ENCODE results near the gene CYP2B6.

Gene CYP2B6

DNA sequence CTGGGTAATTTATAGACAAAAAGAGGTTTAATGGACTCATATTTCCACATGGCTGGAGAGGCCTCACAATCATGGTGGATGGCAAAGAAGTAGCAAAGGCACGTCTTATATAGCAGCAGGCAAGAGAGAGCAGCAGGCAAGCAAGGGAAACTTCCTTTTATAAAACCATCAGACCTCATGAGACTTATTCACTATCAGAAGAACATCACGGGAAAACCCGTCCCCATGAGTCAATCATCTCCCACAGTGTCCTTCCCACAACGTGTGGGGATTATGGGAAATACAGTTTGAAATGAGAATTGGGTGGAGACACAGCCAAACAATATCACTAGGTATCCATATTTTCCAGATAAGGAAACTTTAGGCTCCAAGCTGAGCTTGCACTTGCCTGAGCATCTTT lies 9.5 kb upstream of the CYP2B6 start:
- no peak for TF ChIP-seq GATA2 (IDR thresholded peaks at IDR 0.05; ENCODE audit: low read depth, low read length)
- TF ChIP-seq GATA3 (IDR thresholded peaks at IDR 0.05; ENCODE audit: low read depth, low read length): no peak

DNA sequence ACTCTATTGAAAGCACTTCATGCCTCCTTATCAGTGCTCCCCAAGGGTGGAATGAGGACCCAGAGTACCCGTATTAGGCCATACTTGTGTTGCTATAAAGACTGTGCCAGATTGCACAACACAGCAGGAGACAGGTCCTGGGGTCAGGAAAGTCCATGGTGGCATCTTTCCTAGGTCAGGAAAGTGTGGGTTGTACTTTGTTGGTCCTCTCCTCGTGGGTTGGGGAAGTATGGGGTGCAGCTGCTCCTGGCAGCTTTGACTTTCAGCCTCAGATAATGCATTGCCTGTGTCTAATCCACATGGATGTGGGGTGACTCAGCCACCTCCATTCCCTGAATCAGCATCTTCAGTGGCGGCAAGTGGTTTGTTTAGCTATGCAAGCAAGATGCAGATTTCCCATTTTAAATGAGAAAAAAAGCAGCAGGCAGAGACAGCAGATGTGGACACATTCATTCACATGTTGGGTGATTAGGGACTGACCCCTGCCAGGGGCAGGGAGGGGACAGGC lies 8.4 kb upstream of the CYP2B6 start:
- TF ChIP-seq GATA2 (IDR thresholded peaks at IDR 0.05; ENCODE audit: low read depth, low read length) (no peak), GATA3 (IDR thresholded peaks at IDR 0.05; ENCODE audit: low read depth, low read length) (no peak)

DNA sequence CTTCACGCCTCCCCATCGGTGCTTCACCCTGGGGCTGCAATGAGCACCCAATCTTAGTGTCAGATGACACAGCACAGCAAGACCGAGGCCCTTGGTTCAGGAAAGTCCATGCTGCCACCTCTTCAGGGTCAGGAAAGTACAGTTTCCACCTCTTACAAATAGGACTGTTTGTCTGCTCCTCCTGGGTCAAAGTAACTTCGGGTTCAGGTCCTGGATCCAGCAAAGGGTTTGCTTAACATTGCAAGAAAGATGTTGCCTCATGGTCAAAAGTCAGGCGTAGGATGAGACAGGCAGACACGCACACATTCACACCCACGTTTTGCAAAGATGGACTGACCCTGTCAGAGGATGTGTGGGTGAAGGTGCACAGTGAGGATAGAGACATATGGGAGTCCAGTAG lies 1.6 kb upstream of the CYP2B6 start:
- TF ChIP-seq GATA2 (IDR thresholded peaks at IDR 0.05; ENCODE audit: low read depth, low read length) (no peak), GATA3 (IDR thresholded peaks at IDR 0.05; ENCODE audit: low read depth, low read length) (no peak)

DNA sequence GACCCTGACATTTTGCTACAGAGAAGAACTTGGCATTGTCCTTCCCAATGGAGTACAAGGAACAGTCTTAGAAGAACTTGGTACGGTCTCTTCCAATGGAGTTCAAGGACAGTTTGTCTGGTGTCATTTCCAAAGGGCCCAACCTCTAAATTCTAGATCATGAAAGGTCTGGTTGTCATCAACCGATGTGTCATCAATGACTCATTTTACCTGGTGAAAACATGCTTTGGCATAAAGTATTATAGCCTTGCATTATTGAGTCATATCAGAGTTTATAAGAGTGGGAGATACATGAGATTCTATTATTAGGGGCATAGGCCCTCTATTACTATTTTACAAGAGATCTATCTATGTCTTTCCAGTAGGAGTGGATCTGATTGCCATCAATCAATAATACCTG lies 4.3 kb downstream of the CYP2B6 start:
- TF ChIP-seq GATA3 (IDR thresholded peaks at IDR 0.05; ENCODE audit: low read depth, low read length): no peak
- no peak for TF ChIP-seq GATA2 (IDR thresholded peaks at IDR 0.05; ENCODE audit: low read depth, low read length)

DNA sequence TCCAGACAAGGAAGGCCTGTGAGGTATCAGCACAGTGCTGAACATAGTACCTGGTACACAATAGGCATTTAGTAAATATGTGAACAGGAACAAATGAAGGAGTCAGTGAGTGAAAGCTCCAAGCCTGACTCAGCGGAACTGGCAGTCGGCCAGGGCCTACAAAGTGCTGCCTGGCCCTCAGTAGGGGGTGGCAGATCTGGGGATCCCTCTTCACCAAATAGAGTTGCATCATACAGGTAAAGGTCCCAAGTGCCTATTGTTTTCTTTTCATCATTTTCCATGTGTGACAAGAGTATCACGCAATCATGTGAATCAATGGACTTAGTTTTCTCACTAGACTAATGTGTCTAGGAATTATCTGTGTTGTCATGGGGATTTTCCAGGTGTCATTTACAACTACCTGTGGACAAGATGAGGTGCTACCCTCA lies 9.2 kb downstream of the CYP2B6 start:
- TF ChIP-seq GATA3 (IDR thresholded peaks at IDR 0.05; ENCODE audit: low read depth, low read length) (no peak), GATA2 (IDR thresholded peaks at IDR 0.05; ENCODE audit: low read depth, low read length) (no peak)

DNA sequence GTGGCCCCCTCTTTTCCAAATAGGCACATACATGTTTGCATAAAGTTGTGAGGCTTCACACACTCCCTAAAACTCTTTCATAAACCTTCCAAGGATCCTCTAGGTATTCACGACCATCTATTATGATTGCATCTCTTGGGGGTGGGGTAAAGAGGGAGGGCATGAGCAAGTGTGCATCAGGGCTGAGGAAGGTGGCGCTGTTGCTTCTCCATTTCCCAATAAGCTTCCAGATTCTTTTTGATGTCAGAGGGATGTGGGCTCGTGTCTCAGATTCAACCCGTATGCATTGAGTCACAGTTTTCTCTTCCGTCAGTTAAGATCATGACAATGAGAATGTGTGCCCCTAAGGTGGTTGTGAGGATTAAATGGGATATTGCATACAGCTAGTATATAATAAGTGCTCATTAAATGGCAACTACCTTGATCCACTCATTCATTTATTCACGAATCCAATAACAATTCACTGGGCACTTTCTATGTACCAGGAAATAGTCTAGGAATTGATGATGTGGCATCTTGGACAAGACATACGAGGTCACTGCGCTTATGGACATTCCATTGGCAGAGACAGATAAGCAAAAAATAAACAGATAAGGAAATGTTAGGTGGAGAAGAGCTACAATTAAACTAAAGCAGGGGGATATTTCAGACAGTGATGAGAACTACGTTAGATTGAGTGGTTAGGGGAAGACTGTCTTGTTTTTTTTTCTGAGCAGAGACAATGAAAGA lies 10.3 kb downstream of the CYP2B6 start:
- TF ChIP-seq GATA3 (IDR thresholded peaks at IDR 0.05; ENCODE audit: low read depth, low read length) (no peak), GATA2 (IDR thresholded peaks at IDR 0.05; ENCODE audit: low read depth, low read length) (no peak)

DNA sequence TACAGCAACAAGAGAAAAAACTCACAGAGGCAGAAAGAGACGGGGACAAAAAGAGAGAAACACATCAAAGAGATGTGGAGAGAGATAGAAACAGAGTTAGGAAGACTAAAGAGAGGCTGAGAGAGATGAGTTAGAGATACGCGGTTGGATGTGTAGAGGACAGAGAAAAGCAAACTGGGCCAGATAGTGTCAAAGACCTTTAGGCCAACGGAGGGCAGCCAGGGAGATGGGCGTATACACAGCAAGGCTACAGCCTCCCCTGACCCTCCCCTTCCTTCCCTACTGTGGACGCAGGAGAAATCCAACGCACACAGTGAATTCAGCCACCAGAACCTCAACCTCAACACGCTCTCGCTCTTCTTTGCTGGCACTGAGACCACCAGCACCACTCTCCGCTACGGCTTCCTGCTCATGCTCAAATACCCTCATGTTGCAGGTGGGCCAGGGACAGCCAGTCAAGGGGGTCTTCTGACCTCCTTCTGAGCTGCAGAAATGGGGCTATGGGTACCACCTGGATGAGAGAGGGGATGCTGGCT lies 18.7 kb downstream of the CYP2B6 start:
- TF ChIP-seq GATA3 (IDR thresholded peaks at IDR 0.05; ENCODE audit: low read depth, low read length) (no peak), GATA2 (IDR thresholded peaks at IDR 0.05; ENCODE audit: low read depth, low read length) (no peak)

DNA sequence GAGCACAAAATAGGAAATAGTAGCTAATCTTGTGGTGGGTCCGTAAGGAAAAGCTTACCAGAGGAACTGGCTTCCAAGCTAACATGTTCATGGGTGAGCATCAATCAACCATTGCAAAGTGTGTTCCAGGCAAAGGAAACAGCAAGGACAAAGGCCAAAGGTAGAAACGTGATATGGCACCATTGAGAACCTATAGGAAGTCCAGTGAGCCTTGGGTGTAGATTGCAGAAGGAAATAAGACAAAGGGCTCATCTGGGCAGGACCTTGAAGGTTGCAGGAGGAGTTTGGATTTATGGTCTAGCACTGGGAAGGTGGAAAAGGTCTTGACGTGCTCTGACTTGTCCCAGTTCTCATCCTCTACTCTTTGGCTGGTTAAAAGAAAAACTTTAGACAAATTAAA lies 22.3 kb downstream of the CYP2B6 start:
- no peak for TF ChIP-seq GATA3 (IDR thresholded peaks at IDR 0.05; ENCODE audit: low read depth, low read length)
- no peak for TF ChIP-seq GATA2 (IDR thresholded peaks at IDR 0.05; ENCODE audit: low read depth, low read length)

DNA sequence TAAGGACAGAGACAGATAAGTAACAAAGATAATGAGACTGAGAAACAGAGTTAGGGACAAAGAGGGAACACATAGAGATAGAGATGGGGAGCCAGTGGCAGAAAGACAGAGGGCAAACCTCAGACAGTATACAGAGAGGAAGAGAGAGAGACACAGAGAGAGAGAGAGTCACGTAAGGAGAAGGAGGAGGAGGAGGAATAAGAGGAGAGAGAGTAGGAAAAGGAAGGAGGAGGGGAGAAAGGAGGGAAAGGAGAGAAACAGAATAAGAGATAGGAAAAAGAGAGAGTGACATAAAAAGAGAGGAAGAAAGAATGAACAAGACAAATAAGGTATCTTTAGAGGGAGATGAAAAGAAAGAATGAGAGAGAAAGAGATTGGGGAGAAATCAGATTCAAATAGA lies 23.6 kb downstream of the CYP2B6 start:
- TF ChIP-seq GATA2 (IDR thresholded peaks at IDR 0.05; ENCODE audit: low read depth, low read length) (no peak), GATA3 (IDR thresholded peaks at IDR 0.05; ENCODE audit: low read depth, low read length) (no peak)

DNA sequence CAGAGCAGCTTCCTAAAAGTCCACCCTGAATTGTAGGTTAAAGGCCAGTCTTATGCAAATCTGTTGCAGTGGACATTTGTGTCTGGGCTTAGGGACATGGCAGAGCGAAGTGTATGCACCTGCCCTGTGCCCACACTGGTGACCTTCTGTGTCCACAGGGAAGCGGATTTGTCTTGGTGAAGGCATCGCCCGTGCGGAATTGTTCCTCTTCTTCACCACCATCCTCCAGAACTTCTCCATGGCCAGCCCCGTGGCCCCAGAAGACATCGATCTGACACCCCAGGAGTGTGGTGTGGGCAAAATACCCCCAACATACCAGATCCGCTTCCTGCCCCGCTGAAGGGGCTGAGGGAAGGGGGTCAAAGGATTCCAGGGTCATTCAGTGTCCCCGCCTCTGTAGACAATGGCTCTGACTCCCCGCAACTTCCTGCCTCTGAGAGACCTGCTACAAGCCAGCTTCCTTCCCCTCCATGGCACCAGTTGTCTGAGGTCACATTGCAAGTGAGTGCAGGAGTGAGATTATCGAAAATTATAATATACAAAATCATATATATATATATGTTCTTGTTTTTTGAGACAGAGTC lies 25.5 kb downstream of the CYP2B6 start:
- TF ChIP-seq GATA2 (IDR thresholded peaks at IDR 0.05; ENCODE audit: low read depth, low read length): no peak
- TF ChIP-seq GATA3 (IDR thresholded peaks at IDR 0.05; ENCODE audit: low read depth, low read length): no peak

DNA sequence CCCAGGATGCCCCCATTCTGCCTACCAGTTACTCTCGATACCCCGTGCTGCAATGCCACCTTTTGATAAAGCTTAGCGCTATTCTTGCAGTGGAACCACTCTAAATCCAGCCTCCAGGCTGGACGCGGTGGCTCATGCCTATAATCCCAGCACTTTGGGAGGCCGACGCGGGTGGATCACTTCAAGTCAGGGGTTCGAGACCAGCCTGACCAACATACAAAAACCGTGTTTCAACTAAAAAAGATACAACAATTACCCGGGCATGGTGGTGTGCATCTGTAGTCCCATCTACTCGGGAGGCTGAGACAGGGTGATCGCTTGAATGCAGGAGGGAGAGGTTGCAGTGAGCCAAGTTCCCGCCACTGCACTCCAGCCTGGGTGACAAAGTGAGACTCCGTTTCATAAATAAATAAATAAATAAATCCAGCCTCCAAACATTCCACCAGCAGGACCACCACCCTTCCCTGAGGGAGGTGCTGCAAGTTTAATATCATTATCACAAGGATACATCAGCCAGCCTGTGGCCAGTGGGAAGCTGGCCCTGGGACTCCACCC lies 27.7 kb downstream of the CYP2B6 start:
- no peak for TF ChIP-seq GATA2 (IDR thresholded peaks at IDR 0.05; ENCODE audit: low read depth, low read length)
- TF ChIP-seq GATA3 (IDR thresholded peaks at IDR 0.05; ENCODE audit: low read depth, low read length): no peak

DNA sequence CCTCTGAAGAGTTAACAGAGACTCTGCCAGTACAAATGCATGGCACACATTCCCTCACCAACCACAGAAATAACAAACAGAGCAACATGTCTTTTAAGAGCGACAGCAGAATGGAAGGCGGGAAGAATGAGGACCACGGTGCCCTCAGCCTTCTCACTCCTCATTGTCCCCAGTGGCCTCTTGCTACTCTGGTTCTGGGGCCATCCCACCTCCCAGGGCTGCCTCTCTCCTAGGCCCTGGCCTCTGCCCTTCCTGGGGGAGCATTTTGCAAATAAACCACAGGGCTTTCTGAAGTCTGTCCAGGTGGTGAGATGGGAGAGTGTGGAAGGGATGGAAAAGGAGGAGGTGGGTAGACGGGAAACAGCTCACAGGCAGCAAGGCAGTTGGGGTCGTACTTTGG lies 28.3 kb downstream of the CYP2B6 start:
- TF ChIP-seq GATA2 (IDR thresholded peaks at IDR 0.05; ENCODE audit: low read depth, low read length) (no peak), GATA3 (IDR thresholded peaks at IDR 0.05; ENCODE audit: low read depth, low read length) (no peak)

DNA sequence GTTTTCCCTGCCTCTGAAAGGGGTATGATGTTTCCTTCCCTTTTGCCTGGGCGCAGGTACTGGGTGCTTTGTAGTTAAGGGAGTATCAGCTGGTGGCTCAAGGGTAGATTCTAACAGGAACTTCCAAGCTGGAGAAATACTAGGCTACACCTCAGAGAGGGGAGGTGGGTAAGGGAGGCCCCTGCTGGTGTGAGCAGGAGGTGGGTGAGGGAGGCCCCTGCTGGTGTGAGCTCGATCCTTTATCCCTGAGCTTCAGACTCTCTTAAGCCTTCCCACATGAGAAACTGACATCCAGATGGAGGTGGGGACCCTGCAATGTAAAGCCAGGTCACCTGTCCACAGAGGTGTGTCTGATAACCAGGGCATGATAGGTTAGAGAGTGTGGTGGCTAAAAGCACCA lies 32.1 kb downstream of the CYP2B6 start:
- TF ChIP-seq GATA3 (IDR thresholded peaks at IDR 0.05; ENCODE audit: low read depth, low read length) (no peak), GATA2 (IDR thresholded peaks at IDR 0.05; ENCODE audit: low read depth, low read length) (no peak)

DNA sequence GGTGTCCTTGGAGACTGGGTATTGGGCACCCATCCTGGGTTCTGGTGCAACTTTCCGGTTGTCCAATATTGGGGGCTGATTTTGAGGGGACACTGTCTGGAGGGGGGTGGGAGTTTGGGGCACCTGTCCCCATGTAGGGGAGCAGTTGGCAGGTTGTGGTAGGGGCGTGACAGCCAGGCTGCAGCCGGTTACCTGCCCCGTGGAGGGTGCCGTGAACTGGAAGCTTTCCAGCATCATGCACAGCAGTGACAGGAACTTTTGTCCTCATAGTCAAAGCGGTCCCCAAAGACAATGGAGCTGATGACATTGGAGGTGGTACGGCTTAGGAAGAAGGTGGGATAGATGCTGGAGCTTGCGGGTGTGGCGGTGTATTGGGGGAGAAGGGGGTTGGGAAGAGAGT lies 34.3 kb downstream of the CYP2B6 start:
- no peak for TF ChIP-seq GATA2 (IDR thresholded peaks at IDR 0.05; ENCODE audit: low read depth, low read length)
- TF ChIP-seq GATA3 (IDR thresholded peaks at IDR 0.05; ENCODE audit: low read depth, low read length): no peak

DNA sequence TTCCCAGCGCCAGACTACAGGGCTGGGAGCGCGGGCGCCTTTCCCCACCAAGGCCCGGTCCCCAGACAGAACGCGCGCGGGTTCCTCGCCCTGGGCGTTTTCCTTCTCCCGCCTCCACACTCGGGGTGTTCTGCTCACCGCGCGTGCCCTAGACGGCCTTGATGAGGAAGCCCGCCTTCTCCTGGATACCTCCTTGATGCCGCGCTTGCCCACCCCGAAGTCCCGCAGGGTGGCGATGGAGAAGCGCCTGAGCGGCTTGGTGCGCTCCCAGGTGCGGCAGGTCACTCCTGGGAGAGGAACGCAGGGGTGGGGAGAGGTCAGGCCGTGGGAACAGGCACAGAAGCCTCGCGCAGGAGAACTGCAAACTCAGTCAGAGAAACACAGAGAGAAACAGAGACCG lies 34.8 kb downstream of the CYP2B6 start:
- TF ChIP-seq GATA3 (IDR thresholded peaks at IDR 0.05; ENCODE audit: low read depth, low read length): no peak
- TF ChIP-seq GATA2 (IDR thresholded peaks at IDR 0.05; ENCODE audit: low read depth, low read length): no peak

Data from SH-SY5Y (cell line).